WERI-Rb-1 (cell line): ENCODE measurements around the gene PATJ.
"Not testable (repeated sequence)": the region's sequence is repeated elsewhere in the genome, so short reads cannot be mapped to it uniquely, and the experiment has no call there.

Experiments used
- DNase-seq: peaks from one replicate; pipeline ENCODE4 v3.0.0-alpha.2; 2020
- H3K27ac ChIP-seq: fragments of 250-450 bp; sonication (Bioruptor Pico); 2 replicates; pipeline ENCODE4 v1.5.1; 2020; ENCODE audit warnings: mild to moderate bottlenecking, moderate library complexity
- H3K27me3 ChIP-seq: fragments of 250-450 bp; sonication (Bioruptor Pico); 2 replicates; pipeline ENCODE4 v1.5.1; 2021; ENCODE audit warnings: mild to moderate bottlenecking, low read depth, moderate library complexity; ENCODE audit not compliant: insufficient read depth, severe bottlenecking
- H3K36me3 ChIP-seq: fragments of 250-450 bp; sonication (Bioruptor Pico); 2 replicates; pipeline ENCODE4 v1.5.1; 2020; ENCODE audit warnings: mild to moderate bottlenecking, moderate library complexity
- H3K4me3 ChIP-seq: 2 replicates; pipeline ENCODE4 v1.5.1; 2011; ENCODE audit warnings: low read depth, mild to moderate bottlenecking, control low read depth, low read length
- H3K9me3 ChIP-seq: fragments of 250-450 bp; sonication (Bioruptor Pico); 2 replicates; pipeline ENCODE4 v1.5.1; 2021; ENCODE audit warnings: mild to moderate bottlenecking, moderate library complexity; ENCODE audit not compliant: severe bottlenecking
- CTCF ChIP-seq: IDR thresholded peaks from 2 replicates; pipeline ENCODE4 v1.5.1; 2011; ENCODE audit warnings: low read depth, mild to moderate bottlenecking, control low read depth, inconsistent platforms, low read length

The PATJ gene

GRCh38 chr1:61782771-61783170 is 40.5 kb downstream of the PATJ start:
- no peak overlapping the region for H3K27ac ChIP-seq
- no peak overlapping the region for H3K4me3 ChIP-seq
- H3K27me3 ChIP-seq, result no peaks in the 10 kb centered on the region
- 0 out of 2 replicates have a peak, but pooled peaks cover 1% of the 10 kb centered on the region for H3K36me3 ChIP-seq
- DNase-seq, result no peak
- TF ChIP-seq CTCF, result no peak
- no peaks in the 10 kb centered on the region for H3K9me3 ChIP-seq

- no peaks in the 10 kb centered on the region for H3K27me3 ChIP-seq
- TF ChIP-seq CTCF, result no peak
- peaks cover 12% of the 10 kb centered on the region for H3K36me3 ChIP-seq
- DNase-seq, result no peak
- no peak overlapping the region for H3K27ac ChIP-seq
- no peak overlapping the region for H3K4me3 ChIP-seq
- H3K9me3 ChIP-seq, result no peaks in the 10 kb centered on the region
Measured at GRCh38 chr1:61784726-61785125, 42.4 kb downstream of the PATJ start.

- no peak for DNase-seq
- peaks cover 12% of the 10 kb centered on the region for H3K36me3 ChIP-seq
- no peaks in the 10 kb centered on the region for H3K9me3 ChIP-seq
- no peak for TF ChIP-seq CTCF
- H3K27me3 ChIP-seq, result no peaks in the 10 kb centered on the region
- H3K27ac ChIP-seq, result no peak overlapping the region
- no peak overlapping the region for H3K4me3 ChIP-seq
Measured at GRCh38 chr1:61790837-61791236, 48.6 kb downstream of the PATJ start.

- no peak overlapping the region for H3K4me3 ChIP-seq
- peaks cover 6% of the 10 kb centered on the region; the same call in 1 of the 2 replicates for H3K36me3 ChIP-seq
- H3K9me3 ChIP-seq, result no peaks in the 10 kb centered on the region
- DNase-seq, result no peak
- TF ChIP-seq CTCF, result no peak
- H3K27ac ChIP-seq, result no peak overlapping the region
- H3K27me3 ChIP-seq, result no peaks in the 10 kb centered on the region
Measured at GRCh38 chr1:61797045-61797755, 54.9 kb downstream of the PATJ start.

DNA sequence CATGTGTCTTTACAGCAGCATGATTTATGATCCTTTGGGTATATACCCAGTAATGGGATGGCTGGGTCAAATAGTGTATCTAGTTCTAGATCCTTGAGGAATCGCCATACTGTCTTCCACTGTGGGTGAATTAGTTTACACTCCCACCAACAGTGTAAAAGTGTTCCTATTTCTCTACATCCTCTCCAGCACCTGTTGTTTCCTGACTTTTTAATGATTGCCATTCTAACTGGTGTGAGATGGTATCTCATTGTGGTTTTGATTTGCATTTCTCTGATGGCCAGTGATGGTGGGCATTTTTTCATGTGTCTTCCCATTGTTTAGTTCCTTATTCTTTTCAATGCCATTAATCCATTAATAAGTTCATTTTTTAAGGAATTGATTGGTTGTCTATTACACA is 58.8 kb downstream of the PATJ start:
- H3K4me3 ChIP-seq, H3K36me3 ChIP-seq, H3K9me3 ChIP-seq, H3K27me3 ChIP-seq, H3K27ac ChIP-seq, DNase-seq: not testable (repeated sequence)

GRCh38 chr1:61807606-61808140 is 65.4 kb downstream of the PATJ start:
- H3K9me3 ChIP-seq, result no peaks in the 10 kb centered on the region
- H3K27me3 ChIP-seq, result no peaks in the 10 kb centered on the region
- no peak for TF ChIP-seq CTCF
- DNase-seq, result no peak
- H3K36me3 ChIP-seq, result 0 out of 2 replicates have a peak, but pooled peaks cover 2% of the 10 kb centered on the region
- no peak overlapping the region for H3K27ac ChIP-seq
- H3K4me3 ChIP-seq, result no peak overlapping the region
